DOHH2 (cell line): ENCODE data around the gene RNF150.
"Not testable (repeated sequence)": the region's sequence is repeated elsewhere in the genome, so short reads cannot be mapped to it uniquely, and the experiment has no call there.

ENCODE experiments used
- CTCF ChIP-seq: fragments of 200-600 bp; sonication (generic); IDR thresholded peaks from one replicate; pipeline ENCODE4 v1.5.1; 2014; ENCODE audit warnings: antibody characterized with exemption, mild to moderate bottlenecking, low read depth, low read length; ENCODE audit not compliant: poor library complexity, severe bottlenecking
- EZH2phosphoT487 ChIP-seq: fragments of 200-600 bp; sonication (generic); IDR thresholded peaks from 2 replicates; pipeline ENCODE4 v1.6.1; 2017; ENCODE audit warnings: borderline replicate concordance, mild to moderate bottlenecking, antibody characterized with exemption, low read length, moderate library complexity, mixed read lengths

GRCh38 chr4:141165001-141165400 lies 31.7 kb upstream of the RNF150 start:
- TF ChIP-seq CTCF, EZH2phosphoT487: not testable (repeated sequence)
